Raji (cell line): ENCODE results near the gene MAD1L1.

Experiments used
- POLR2A ChIP-seq: IDR thresholded peaks from 2 replicates; pipeline ENCODE4 v1.6.1; 2011; ENCODE audit warnings: low read depth, low read length, control low read depth; ENCODE audit not compliant: insufficient read depth

Gene MAD1L1

GRCh38 chr7:1817061-1817712 lies 415.6 kb downstream of the MAD1L1 start:
- no peak for TF ChIP-seq POLR2A

- no peak for TF ChIP-seq POLR2A
Observed at GRCh38 chr7:1815051-1815481, 417.7 kb downstream of the MAD1L1 start.

- no peak for TF ChIP-seq POLR2A
Observed at GRCh38 chr7:1814089-1814811, 418.5 kb downstream of the MAD1L1 start.

GRCh38 chr7:1813394-1814088 lies 419.2 kb downstream of the MAD1L1 start:
- TF ChIP-seq POLR2A, result no peak

GRCh38 chr7:1812509-1813393 lies 420.0 kb downstream of the MAD1L1 start:
- no peak for TF ChIP-seq POLR2A

GRCh38 chr7:1811850-1812508 lies 420.8 kb downstream of the MAD1L1 start:
- TF ChIP-seq POLR2A, result no peak

- no peak for TF ChIP-seq POLR2A
Observed at GRCh38 chr7:1810961-1811849, 421.5 kb downstream of the MAD1L1 start.

GRCh38 chr7:1810521-1810920 lies 422.2 kb downstream of the MAD1L1 start:
- no peak for TF ChIP-seq POLR2A

GRCh38 chr7:1809601-1810258 lies 423.0 kb downstream of the MAD1L1 start:
- no peak for TF ChIP-seq POLR2A

GRCh38 chr7:1809070-1809469 lies 423.7 kb downstream of the MAD1L1 start:
- TF ChIP-seq POLR2A, result no peak

- TF ChIP-seq POLR2A, result no peak
Observed at GRCh38 chr7:1807821-1808600, 424.7 kb downstream of the MAD1L1 start.

GRCh38 chr7:1806354-1806753 lies 426.4 kb downstream of the MAD1L1 start:
- no peak for TF ChIP-seq POLR2A
